HCT116 (cell line): Measurements from ENCODE around the gene CARMIL1.

Experiments
- CTCF ChIP-seq, 3 experiments: fragments of 200-600 bp in 1 of 3; sonication (generic) in 1 of 3; IDR thresholded peaks in 2 of 3; conservative IDR thresholded peaks in 1 of 3; 2 replicates each; pipeline ENCODE4 v1.5.1; 2012 to 2017; ENCODE audit warnings: low read depth in 2 of 3, low read length in 2 of 3, antibody characterized with exemption in 1 of 3, borderline replicate concordance in 1 of 3, control low read depth in 1 of 3, mild to moderate bottlenecking in 1 of 3, mixed read lengths in 1 of 3, mixed run types in 1 of 3, moderate library complexity in 1 of 3; ENCODE audit not compliant: insufficient read depth in 1 of 3
- EZH2phosphoT487 ChIP-seq: fragments of 200-600 bp; IDR thresholded peaks from 2 replicates; pipeline ENCODE4 v1.6.1; 2018; ENCODE audit warnings: antibody characterized with exemption, borderline replicate concordance
- MAX ChIP-seq: IDR thresholded peaks from 2 replicates; pipeline ENCODE4 v1.6.1; 2012
- TF ChIP-seq, protein P1 (sequence below): IDR thresholded peaks from 2 replicates; pipeline ENCODE4 v1.6.1; 2012; ENCODE audit warnings: low read depth

- TF ChIP-seq CTCF (IDR thresholded peaks at IDR 0.05 in 2 of 3, conservative IDR thresholded peaks at IDR 0.05 in 1 of 3; ENCODE audit: borderline replicate concordance in 1 of 3, insufficient read depth in 1 of 3, low read depth in 2 of 3, low read length in 2 of 3) (no peak), MAX (no peak), EZH2phosphoT487 (no peak)
- TF ChIP-seq, protein P1, sequence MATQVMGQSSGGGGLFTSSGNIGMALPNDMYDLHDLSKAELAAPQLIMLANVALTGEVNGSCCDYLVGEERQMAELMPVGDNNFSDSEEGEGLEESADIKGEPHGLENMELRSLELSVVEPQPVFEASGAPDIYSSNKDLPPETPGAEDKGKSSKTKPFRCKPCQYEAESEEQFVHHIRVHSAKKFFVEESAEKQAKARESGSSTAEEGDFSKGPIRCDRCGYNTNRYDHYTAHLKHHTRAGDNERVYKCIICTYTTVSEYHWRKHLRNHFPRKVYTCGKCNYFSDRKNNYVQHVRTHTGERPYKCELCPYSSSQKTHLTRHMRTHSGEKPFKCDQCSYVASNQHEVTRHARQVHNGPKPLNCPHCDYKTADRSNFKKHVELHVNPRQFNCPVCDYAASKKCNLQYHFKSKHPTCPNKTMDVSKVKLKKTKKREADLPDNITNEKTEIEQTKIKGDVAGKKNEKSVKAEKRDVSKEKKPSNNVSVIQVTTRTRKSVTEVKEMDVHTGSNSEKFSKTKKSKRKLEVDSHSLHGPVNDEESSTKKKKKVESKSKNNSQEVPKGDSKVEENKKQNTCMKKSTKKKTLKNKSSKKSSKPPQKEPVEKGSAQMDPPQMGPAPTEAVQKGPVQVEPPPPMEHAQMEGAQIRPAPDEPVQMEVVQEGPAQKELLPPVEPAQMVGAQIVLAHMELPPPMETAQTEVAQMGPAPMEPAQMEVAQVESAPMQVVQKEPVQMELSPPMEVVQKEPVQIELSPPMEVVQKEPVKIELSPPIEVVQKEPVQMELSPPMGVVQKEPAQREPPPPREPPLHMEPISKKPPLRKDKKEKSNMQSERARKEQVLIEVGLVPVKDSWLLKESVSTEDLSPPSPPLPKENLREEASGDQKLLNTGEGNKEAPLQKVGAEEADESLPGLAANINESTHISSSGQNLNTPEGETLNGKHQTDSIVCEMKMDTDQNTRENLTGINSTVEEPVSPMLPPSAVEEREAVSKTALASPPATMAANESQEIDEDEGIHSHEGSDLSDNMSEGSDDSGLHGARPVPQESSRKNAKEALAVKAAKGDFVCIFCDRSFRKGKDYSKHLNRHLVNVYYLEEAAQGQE, result no peak
Observed at GRCh38 chr6:25485821-25486534, 206.8 kb downstream of the CARMIL1 start.
